NCI-H774 (cell line): ENCODE results near the gene SP6.

Experiments
- DNase-seq: peaks from one replicate; lab custom pipeline; 2025; lab: John Stamatoyannopoulos, UW

Gene SP6

DNA sequence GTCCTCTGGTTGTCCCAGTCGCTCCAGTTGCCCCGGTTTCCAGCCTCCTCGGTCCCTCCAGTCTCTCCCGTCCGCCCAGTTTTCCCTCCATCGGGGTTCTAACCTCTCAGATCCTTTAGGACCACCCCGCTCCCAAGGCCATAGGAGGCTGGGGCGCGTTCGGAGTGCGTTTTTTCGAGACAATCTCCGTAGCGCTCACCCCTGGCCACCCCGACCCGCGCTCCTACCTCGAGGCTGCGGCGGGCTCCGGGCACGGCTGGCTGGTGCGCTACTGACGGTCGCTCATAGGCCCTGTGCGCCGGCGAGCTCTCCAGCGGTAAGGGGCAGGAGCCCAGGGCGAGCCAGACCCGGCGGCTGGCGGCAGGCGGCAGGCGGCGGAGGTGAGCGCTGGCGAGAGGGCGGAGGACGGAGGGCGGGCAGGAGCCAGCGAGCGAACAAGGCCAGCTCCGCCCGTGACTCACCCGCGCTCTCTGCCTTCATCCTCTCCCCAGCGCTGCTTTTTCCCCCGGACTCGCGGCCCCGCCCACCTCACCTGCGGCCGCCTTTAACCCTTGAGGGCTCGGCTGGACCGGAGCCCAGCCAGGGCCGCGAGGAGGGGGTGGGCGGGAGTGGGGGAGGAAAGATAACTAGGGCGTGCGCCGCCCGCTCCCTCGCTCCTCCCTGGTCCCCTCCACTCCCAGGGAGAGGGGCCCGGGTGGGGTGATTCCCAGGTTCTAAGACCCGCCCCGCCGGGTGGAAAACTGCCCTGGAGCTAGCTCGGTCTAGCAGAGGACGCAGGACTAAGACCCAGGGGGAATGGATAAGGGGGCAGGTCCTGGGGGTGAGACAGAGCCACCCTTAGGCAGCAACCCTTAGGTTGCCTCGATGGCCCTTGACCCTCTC lies at the start of gene SP6:
Gene SP6, minus strand, starts transcription at position 472 of the 882 bp plus-strand sequence. CDS start 2,734 bp downstream, outside the sequence.
- peak; percentile 88 for DNase-seq

DNA sequence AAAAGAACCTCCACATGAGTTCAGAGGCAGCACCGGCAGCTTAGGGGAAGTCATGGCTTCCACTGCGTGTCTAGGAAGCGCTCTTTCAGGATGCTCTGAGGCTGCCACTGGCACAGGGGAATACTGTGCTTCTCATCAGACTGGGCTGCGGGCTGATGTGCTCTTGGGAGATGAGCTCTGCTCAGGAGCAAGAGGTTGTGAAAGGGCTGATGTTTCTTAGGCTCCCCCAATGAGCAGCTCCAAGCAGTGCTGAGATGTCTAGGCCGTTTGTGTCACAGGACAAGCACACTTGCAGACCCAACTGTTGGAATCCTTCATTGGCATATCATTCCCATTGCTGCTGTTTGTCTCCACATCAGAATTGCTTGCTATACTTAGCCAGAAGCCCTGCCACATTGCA lies 48.7 kb upstream of the SP6 start:
- no peak for DNase-seq

DNA sequence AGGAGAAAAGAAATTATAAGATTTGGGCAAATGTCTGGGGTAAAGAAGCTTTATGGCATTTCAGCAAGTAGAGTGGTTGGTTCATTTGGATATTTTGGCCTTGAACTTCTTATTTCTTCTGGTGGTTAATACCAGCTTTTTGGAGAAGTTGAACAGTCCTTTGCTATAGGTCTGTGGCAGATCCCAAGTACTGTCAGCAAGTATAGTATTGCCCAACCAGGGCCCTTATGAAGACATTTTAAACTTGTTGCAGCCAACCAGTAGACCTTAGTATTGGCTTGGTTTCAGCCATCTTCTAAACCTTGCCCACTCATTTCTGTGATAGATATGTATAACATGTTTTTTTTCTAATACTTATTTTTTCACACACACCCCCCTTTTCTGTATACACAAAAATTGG lies 47.3 kb upstream of the SP6 start:
- no peak for DNase-seq

DNA sequence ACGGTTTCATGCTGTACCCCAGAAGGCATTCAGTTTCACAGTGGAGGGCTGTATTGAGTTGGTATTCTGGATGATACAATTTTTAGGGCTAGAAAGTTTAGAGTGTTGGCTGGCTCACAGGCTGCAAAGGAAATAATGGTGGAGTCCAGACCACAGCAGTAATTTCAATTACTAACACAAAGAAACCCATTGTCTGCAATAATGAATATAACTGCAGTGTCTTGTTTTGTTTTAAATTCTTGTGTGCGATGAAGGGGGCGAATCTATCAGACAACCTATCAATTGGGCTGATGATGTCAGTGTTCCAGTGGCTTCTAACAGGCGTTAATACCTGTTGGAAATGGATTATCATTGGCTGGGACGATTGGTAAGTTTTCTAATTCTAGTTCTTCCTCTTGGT lies 46.6 kb upstream of the SP6 start:
- no peak for DNase-seq

DNA sequence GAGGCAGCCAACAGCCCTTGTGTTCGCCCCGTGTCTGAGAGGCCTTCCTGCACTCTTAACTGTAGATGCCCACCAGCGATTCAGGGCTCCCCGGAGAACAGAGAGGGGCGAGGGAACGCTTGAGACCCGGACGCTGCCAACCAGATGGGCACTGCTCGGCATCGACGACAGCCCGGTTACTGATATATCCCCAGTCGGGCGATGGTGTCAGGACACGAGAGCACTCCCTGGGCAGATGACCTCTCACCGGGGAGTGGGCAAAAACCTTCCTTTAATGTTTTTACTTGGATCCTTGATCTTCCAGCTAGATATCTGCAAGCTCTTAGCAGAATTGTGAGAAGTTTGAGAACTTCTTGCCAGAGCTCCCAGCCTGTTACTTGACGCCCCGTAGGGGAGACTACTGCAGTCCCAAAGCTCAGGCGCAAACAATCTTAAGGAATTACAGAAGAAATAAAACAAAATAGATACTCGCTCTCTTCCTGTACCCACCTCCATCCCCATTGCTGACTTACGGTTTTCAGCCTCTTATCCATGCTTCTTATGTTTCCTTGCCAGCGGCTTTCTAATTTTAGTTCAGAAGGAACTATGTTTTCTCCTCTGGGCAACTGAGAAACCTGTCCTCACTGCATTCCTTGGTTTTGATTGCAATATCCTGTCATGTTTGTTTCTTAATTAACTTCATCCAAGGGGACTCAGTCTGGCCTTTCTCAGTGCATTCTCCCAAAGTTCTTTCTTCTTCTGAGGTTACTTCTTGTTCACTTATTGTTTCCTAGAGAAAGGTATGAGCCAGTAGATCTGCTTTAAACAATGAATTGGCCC lies 45.9 kb upstream of the SP6 start:
- no peak for DNase-seq

DNA sequence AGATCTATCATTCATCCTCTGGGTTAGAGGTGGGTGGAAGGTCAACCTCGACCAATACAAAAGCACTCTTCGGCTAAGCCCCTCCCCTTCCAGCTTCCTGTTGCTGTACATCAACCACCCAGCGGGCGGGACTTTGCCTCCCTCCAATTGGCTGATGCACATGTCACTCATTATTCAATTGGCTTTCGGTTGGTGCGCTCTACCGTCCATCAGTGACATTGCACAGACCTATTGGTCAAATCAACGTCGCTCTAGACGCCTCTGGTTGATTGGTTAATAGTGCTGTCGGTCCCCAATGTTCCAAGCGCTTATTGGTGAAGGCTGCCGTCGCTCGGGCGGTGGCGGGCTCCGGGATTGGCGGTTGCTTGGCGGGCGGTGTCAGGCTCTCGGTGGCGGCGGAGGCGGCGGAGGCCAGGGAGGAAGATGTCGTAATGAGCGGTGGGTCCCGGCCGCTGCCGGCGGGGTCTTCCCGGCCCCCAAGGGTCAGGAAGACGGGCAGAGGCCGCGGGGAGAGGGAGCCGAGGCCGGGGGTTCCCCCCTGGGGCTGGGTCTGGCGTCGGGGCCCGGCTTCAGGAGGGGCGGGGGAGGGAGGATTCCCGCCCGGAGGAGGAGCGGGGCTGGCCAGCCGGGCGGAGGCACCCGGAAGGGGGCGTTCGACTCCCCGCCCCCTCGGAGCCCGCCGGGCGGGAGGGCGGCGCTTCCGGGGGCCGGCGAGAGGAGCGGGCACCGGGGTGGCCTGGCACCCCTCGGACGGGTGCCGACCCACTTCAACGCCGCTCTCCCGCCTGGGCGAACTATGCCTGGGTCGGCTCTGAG lies 45.1 kb upstream of the SP6 start, which contains the start of gene SP2:
Gene SP2, plus strand, starts transcription at position 381 of the 816 bp plus-strand sequence. Its CDS starts 51 bp downstream, at position 432.
- peak; percentile 100 for DNase-seq

DNA sequence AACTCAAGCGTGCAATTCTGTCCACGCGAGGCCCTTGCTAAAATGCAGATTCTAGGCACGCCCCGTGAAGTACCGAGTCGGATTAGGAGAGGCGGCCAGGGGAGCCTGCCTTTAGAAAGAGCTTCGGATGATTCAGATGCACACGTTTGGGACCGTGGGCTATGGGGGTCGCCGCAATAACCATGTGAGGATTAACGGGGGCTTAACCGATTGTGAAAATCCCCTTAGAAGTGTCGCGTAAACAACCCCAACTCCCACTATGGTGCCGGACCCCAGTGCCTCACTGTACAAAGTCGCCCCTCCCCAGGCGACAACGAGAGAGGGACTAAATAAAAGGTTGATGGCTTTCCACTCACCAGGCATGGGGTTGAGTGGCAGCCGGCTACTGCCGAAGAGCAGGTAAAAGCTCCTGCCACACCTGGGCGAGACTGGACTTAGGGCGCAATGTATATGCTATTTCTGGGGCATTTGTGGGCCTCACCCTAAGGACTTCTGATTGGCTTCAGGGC lies 44.4 kb upstream of the SP6 start:
- DNase-seq, result peak; percentile 36

DNA sequence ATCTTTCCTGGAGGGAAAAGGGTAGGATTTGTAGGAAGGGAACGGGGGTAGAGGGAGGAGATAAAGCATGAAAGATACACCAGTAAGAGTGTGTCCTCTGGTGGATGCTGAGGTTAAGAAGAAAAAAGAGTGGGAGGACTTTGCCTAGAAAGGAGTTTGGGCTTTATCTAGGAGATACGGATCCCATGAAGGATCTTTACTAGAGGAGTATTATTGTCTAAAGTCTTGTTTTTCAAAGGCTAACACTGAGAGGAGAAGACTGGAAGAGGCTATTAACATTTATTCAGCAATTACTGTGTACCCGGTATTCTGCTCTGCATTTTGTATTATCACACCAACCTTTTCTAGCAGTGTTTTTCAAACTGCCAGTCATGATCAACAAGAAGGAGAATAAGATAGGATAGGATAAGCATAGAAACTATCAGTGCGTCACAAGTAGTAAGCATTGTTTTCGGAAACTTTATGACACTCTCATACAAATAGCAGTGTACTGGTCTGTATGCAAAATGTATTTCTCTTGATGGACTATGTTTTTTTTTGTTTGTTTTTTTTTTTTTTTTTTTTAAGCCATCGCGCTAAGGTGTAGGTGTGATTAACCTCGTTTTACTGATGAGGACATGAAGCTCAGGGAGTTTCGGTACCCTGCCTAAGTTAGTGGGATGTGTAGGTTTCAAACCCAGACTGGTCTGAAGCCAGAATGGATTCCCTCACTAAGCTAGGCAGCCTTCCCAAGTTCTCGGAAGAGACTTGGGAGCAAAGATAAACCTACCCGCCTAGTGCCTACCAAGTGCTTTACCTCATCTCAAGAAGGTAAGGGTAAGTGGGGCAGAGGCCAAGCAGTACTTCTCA lies 43.8 kb upstream of the SP6 start:
- DNase-seq, result no peak

DNA sequence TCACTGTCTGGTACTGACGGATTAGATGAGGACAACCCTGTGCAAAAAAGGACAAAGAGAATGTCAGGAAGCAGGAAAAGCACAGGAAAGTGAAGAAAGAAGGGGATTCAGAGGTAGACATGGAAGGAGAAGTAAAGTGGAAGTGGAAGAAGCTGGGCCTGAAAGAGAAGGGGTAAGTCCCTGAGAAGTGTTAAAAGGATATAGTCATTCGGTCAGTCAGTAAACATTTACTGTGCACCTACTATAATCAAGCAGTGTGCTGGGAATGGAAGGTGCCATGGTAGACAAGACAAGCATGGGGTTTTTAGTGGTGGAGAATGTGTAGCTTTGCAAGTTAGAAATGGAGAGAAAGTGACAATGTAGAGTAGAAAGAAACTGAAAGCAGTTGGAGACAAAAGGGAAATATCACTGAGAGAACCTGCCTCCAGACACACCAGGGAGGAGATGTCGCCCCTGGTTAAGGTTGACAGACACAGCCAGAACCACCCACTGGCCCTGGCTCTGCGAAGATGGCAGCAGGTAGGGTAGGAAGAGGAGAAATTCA lies 40.7 kb upstream of the SP6 start:
- no peak for DNase-seq

DNA sequence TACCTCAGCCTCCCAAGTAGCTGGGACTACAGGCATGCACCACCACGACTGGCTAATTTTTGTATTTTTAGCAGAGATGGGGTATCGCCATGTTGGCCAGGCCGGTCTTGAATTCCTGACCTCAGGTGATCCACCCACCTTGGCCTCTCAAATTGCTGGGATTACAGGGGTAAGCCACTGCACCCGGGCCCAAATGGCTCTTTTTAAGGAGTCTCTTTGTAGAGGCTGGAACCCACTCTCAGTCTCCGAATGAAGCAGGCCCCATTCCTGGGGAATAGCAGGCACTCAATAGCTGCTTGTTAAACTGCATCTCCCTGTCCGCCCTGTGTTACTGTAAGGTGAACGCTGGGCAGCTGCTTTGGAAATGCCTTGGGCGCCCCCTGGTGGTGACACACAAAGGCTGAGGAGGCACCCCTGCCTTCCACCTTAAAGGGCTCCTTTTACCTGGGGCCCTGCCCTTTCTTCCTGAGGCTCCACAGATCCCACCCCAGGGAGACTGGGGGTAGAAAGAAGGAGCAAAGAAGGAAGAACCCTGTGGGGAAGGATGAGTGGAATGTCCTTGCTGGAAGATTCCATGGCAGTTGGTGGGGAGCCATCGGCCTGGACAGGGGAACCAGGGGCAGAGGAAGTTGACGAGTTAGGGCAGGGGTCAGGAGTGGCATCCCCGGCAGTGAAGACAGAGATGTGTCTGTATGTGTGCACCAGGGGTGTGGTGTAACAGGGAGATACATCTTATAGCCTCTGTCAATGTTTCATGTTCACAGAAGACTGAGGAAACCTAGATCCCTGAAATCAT lies 39.0 kb upstream of the SP6 start:
- peak; percentile 91 for DNase-seq

DNA sequence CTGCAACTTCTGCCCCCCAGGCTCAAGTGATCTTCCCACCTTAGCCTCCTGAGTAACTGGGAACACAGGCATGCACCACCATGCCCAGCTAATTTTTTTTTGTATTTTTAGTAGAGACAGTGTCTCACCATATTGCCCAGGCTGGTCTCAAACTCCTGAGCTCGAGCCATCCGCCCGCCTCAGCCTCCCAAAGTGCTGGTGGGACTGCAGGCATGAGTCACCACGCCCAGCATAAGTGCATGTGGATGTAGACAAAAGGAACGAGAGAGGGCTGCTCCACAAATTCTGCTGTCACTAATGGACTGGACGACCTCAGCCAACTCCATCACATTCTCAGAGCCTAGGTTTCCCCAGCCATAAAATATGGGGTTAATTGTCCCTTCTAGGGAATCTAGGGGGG lies 37.3 kb upstream of the SP6 start:
- no peak for DNase-seq

DNA sequence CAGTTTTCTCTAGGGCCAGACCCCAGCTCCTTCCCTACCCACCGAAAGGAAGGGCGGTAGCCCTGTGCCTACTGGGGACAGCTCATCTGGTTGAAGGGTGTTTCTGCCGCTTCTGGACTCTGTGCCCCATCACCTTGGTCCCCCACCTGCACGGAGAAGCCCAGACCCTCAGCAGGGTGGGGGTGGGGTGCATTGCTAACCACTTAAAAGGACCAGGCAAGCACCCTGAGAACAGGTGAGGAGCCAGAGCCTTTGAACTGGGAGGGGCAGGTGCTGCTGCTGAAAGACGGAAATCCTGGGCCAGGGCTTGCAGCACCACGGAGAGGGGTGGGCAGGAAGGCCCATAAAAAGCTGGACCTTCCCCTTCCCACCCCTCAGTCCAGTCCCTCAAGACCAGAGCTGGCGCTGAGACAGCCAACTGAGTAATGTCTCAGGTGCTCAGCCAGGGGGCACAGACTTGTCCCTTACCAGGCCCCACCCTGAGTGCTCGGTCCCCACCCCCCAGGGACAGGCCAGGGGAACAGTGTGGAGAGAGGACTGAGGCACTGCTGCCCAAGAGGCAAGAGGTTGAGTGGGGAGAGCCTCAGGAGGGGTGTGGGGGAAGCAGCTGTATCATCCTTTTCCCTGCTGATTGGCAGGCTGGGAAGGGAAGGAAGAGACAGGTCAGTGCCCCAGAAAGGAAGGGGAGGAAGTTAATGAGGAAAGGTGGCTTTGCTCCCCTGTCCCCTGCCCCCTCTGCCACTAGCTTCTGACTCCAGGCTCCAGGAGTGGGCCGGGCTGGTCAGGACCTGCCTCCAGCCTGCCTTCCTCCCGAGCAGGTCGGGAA lies 34.2 kb upstream of the SP6 start:
- no peak for DNase-seq

DNA sequence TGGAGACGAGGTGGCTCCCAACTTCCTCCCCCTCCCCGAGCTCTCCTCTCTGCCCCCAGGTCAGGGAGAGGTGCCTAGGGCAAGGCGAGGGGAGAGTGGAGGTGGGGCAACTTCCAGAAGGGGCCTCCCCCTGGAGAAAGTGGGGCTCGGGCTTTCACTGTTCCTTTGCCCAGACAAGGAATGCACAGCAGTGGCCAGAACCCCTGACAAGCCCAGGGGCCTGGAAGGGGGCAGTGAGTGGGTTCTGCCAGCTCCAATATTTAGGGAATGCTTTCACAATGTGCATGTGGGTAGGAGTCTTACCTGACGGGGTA lies 33.4 kb upstream of the SP6 start:
- no peak for DNase-seq

DNA sequence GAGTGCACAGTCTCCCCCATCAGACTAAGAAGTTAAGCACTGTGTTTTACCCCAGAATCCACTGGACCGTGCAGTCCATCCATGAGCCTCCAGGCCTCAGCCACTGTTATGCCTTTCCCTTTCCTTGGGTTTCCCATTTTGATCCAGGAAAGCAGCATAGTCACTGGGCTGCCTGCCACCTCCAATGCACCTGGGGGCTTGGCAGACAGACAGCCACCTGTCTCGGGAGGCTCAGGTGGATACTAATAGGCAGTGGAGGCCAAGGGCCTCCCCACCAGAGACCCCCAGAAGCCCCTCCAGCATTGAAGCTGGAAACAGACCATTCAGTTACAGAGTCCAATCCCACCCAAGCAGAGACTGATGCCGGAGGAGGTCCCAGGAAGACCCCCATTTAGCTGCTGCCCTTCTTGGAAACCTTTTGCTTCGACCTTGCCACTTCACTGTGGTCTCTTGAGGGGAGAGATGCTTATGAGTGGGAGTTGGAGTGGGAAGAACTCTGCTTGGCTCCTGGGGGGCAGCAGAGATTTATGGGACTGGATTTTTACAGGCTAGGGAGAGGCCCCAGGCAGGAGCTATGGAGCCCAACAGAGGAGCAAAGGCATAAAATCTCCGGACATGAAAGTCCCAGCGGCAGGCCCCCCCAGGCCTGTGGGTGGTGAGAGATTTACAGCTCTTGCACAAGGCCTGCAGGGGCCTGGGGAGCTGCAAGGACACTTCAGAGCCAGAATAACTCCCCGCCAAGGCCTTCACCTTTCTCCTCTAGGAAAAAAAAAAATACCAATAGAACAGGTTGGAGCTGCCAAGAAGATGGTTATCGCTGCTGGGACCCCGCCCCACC lies 32.8 kb upstream of the SP6 start:
- no peak for DNase-seq

DNA sequence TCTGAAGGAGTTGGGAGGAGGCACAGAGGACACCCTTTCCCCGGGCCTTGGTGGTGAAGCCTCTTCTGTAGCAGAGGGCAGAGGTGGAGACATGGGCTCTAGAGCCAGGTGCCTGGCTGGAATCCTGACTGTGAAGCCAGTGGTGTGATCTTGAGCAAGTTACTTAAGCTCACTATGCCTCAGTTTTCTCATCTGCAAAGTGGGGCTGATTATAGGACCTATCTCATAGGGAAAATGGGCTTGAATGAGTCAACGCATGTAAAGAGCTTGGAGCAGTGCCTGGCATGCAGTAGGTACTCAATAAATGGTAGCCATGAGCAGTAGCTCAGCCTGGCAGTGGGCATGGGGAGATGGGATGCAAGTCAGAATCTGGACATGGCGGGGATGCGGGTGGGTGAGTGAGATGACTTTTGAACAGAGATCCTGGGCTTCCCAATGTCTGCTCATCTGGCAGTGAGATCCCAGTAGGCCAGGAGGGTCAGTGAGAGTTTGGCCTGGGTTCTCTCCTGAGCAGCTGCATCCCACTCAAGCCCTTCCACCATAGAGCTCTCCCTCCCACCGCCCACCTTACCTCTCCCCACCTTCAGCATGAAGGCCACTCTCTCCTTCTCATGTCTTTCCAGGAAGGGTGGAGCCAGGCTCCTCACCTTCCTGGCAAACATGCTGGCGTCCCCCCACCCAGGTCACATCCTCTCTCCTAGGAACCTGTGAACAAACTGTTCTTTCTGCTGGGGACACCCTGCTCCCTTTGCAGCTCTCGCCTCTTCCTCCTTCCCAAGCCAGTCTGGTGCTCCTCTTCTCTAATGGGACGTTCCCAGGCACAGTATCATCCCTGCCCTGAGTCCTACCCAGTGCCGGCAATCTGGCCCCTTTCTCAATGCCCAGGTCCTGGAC lies 32.0 kb upstream of the SP6 start:
- DNase-seq, result no peak

DNA sequence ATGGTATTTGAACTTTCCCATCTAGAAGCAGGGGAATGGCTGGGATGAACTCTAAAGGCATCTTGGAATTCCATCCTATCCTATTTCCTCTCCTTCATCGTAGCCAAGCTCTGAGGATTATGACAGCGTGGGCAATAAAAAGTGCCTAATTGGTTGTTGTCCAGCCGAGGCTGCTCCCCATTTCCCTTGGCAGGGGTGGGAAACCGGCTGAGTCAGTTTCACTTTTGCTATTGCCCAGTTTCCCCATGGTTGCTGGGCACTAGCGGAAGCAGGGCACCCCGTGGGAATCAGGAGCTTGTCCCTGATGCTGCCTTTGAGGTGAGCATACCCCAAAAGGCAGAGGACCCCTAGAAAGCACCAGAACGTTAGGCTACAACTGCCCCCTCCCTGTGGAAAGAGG lies 31.3 kb upstream of the SP6 start:
- no peak for DNase-seq

DNA sequence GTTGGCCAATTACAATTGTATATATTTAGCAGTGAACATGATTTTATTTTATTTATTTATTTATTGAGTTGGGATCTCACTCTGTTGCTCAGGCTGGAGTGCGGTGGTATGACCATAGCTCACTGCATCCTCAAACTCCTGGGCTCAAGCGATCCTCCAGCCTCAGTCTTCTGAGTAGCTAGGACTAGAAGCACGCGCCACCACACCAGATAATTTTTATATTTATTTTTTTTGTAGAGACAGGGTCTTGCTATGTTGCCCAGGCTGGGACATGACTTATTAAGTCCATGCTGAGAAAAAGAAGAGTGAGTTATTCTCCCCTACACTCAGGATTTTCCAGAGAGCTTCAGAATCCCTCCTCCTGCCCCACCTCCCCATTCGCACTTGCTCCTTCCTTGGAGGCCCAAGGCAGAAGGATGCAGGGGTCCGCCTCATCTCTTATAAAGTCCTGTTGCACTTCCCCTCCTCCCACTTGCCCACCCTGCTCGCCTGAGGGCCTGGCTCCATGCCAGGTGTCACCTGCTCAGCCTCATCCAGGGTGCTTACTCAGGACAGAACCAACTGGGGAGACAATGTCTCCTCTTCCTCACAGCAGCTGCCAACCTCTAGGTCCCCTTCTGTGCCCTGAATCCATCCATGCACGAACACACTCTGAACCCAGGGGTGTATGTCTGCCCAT lies 29.0 kb upstream of the SP6 start:
- no peak for DNase-seq
